Right atrium auricular region (tissue), 2 donors: ENCODE data around the gene PNPLA8. TPM values are rescaled to one million over a fixed set of nuclear protein-coding genes. Genes with fewer than 3 reads are reported as not detected.
"Not testable (repeated sequence)": the region's sequence is repeated elsewhere in the genome, so short reads cannot be mapped to it uniquely, and the experiment has no call there.

ENCODE experiments used
- DNase-seq: peaks from one replicate; pipeline ENCODE4 v3.0.0-alpha.2; 2019; ENCODE audit warnings: low spot score
- H3K27ac ChIP-seq, 2 donors: fragments of 200-600 bp; sonication (generic); 1 replicate in 1 of 2; 2 replicates in 1 of 2; pipeline ENCODE4 v1.5.1; 2016 to 2019
- H3K27me3 ChIP-seq, 2 donors: fragments of 200-600 bp; sonication (generic); one replicate each; pipeline versions ENCODE4 v1.5.1 to v1.6.0; 2017 to 2019
- H3K36me3 ChIP-seq: fragments of 200-600 bp; sonication (generic); one replicate; pipeline ENCODE4 v1.5.1; 2016
- H3K4me1 ChIP-seq, 2 donors: fragments of 200-600 bp; sonication (generic); one replicate each; pipeline versions ENCODE4 v1.5.1 to v1.6.0; 2017 to 2019
- H3K4me3 ChIP-seq, 2 donors: fragments of 200-600 bp; sonication (generic); 1 replicate in 1 of 2; 2 replicates in 1 of 2; pipeline ENCODE4 v1.5.1; 2017 to 2019; ENCODE audit warnings: mild to moderate bottlenecking in 1 of 2, moderate library complexity in 1 of 2
- H3K9me3 ChIP-seq, 2 donors: fragments of 200-600 bp; sonication (generic); one replicate each; pipeline ENCODE4 v1.5.1; 2019
- CTCF ChIP-seq, 2 donors: fragments of 200-600 bp; sonication (generic); IDR thresholded peaks; one replicate each; pipeline ENCODE4 v1.5.1; 2019; ENCODE audit warnings: antibody characterized with exemption in 2 of 2
- total RNA-seq, 2 donors: library from RNA; depleted of rRNA; stranded (reverse); fragments of >200 nt; gene quantifications; one replicate each; pipeline ENCODE4 v1.1.0, GENCODE V29; 2016

The PNPLA8 gene
- total RNA-seq, 2 donors from 2014 or later, result 25.9 to 33.1 TPM

GRCh38 chr7:108467391-108467790, 58.5 kb downstream of the PNPLA8 start:
- H3K9me3 ChIP-seq, result no peaks in the 10 kb centered on the region
- H3K27me3 ChIP-seq, result no peaks in the 10 kb centered on the region
- no peak overlapping the region for H3K4me3 ChIP-seq
- no peaks in the 10 kb centered on the region for H3K4me1 ChIP-seq
- no peaks in the 10 kb centered on the region for H3K36me3 ChIP-seq
- DNase-seq, result no peak
- no peak for TF ChIP-seq CTCF (IDR thresholded peaks at IDR 0.05)
- no peak overlapping the region for H3K27ac ChIP-seq

DNA sequence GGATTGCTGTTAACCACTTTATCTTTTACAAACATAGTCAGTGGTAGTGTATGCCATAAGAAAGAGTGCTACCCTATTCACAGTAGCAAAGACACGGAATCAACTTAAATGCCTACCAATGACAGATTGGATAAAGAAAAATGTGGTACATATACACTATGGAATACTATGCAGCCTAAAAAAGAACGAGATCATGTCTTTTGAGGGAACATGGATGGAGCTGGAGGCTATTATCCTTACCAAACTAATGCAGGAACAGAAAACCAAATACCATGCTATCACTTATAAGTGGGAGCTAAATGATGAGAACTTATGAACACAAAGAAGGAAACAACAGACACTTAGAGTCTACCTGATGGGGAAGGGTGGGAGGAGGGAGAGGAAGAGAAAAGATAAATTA, 59.6 kb downstream of the PNPLA8 start:
- not testable (repeated sequence) for DNase-seq, H3K27me3 ChIP-seq, H3K9me3 ChIP-seq, H3K27ac ChIP-seq, H3K4me3 ChIP-seq, H3K4me1 ChIP-seq, H3K36me3 ChIP-seq

DNA sequence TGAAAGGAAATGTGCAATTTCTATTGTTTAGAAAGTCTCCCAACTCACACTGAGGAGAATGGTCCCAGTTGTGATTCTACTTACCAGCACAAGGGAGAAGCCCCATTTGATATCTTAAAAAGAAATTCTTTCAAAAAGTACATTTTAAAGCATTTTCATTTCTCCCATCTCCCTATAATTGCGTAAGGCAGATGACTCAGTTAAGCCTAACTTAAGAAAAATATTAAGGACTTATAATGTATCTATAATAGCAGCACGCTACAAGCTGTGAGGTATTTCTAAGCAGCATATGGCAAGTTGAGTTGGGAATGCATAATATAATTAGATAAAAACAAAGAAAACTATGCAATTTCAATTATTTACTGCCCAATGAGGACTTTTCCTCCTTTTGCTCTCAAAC, 61.2 kb downstream of the PNPLA8 start:
- DNase-seq, result no peak
- no peak for TF ChIP-seq CTCF (IDR thresholded peaks at IDR 0.05)
- Histone ChIP-seq H3K4me3 (no peak overlapping the region), H3K4me1 (no peaks in the 10 kb centered on the region), H3K27ac (no peak overlapping the region), H3K36me3 (no peaks in the 10 kb centered on the region), H3K9me3 (no peaks in the 10 kb centered on the region), H3K27me3 (no peaks in the 10 kb centered on the region)

DNA sequence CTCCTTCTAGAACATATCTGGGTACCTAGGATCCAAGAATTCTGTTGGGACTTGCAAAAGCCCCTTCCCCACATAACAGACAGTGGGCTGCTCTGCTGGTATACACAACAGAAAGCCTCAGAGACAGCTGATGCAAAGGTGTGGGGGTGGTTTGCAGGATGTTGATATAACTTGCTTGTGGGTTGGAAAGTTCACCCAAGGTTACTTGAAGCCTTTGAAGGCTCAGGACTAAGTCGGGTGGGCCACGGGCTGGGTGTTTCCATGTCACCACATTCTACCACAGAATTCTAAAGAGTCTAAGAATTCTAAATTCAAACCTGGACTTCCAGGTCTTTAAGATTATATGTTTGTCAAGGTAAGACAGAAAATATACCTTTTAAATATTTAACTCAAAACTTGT, 62.3 kb downstream of the PNPLA8 start:
- Histone ChIP-seq H3K27ac (no peak overlapping the region), H3K9me3 (no peaks in the 10 kb centered on the region), H3K36me3 (no peaks in the 10 kb centered on the region), H3K4me1 (no peaks in the 10 kb centered on the region), H3K27me3 (no peaks in the 10 kb centered on the region), H3K4me3 (no peak overlapping the region)
- DNase-seq, result no peak
- no peak for TF ChIP-seq CTCF (IDR thresholded peaks at IDR 0.05)

DNA sequence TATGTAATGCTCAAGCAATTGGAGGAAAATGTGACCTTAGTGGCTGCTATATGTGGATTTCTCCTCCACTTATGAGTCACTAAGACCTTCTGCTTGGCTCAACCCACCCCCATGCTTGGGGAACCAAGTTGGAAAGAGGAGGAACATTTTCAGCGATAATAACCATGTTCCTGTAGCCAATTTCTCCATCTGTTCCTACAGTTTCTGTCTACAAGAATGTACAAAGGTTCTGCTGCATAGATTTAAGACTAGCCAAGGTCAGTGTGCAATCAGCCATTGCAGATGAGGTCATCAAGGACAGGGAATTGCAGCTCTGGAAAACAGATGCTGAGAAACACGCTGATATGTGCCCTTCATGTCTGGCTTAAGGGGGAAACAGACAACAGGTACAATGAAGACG, 64.1 kb downstream of the PNPLA8 start:
- H3K4me3 ChIP-seq, result no peak overlapping the region
- H3K36me3 ChIP-seq, result no peaks in the 10 kb centered on the region
- H3K27me3 ChIP-seq, result peaks cover 0 to 4% of the 10 kb centered on the region in 2 donors
- no peaks in the 10 kb centered on the region for H3K9me3 ChIP-seq
- TF ChIP-seq CTCF (IDR thresholded peaks at IDR 0.05), result no peak
- DNase-seq, result no peak
- no peaks in the 10 kb centered on the region for H3K4me1 ChIP-seq
- no peak overlapping the region for H3K27ac ChIP-seq

GRCh38 chr7:108460964-108461363, 65.0 kb downstream of the PNPLA8 start:
- DNase-seq, result no peak
- Histone ChIP-seq H3K36me3 (no peaks in the 10 kb centered on the region), H3K4me3 (no peak overlapping the region), H3K27ac (no peak overlapping the region), H3K4me1 (peaks cover 0 to 6% of the 10 kb centered on the region in 2 donors), H3K9me3 (no peaks in the 10 kb centered on the region), H3K27me3 (peaks cover 0 to 5% of the 10 kb centered on the region in 2 donors)
- no peak for TF ChIP-seq CTCF (IDR thresholded peaks at IDR 0.05)
